Measurements from ENCODE around the gene DYTN. TPM values are rescaled to one million over a fixed set of nuclear protein-coding genes. Genes with fewer than 3 reads are reported as not detected.

The DYTN gene
- total and polyA plus RNA-seq, 12 donors: not detected

- intact Hi-C loops (cut with DNase I): no loop called here
- WGBS, 2 donors: 35 to 50% methylated on average over 3 of the region's 3 CpGs
- peaks cover 0 to 7% (median 5%) of the 10 kb centered on the region in 9 donors for H3K4me1 ChIP-seq
- H3K27ac ChIP-seq: no peak overlapping the region
- no peak overlapping the region for H3K4me3 ChIP-seq
- H3K9me3 ChIP-seq: no peaks in the 10 kb centered on the region
- peaks cover 0 to 42% (median 36%) of the 10 kb centered on the region in 7 donors for H3K27me3 ChIP-seq
- H3K36me3 ChIP-seq: no peaks in the 10 kb centered on the region
- TF ChIP-seq CTCF (IDR thresholded peaks at IDR 0.05): no peak
- ATAC-seq: no peak
- DNase-seq: no peak
Observed at GRCh38 chr2:206641226-206641625, 77.0 kb downstream of the DYTN start.

DNA sequence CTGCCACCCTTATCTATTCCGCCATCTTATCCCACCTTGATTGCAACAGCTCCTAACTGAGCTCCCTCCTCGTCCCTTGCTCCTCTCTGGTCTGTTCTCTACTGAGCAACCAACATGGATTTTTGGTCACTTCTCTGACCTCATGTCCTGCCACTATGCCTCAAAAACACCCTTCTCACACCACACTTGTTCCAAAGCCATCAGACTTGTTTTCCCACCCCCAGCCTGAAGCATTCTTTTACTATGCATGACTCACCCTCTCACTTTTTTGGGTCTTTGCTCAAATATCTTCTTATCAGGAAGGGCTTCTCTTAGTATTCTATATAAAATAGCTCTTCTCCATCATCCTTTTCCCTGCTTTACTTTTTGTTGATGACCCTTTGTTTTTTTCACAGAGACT lies 78.6 kb downstream of the DYTN start:
- Histone ChIP-seq H3K27me3 (peaks cover 0 to 42% (median 36%) of the 10 kb centered on the region in 7 donors), H3K9me3 (no peaks in the 10 kb centered on the region), H3K27ac (no peak overlapping the region), H3K36me3 (no peaks in the 10 kb centered on the region), H3K4me1 (peaks cover 0 to 7% (median 5%) of the 10 kb centered on the region in 9 donors), H3K4me3 (no peak overlapping the region)
- 21 to 36% methylated on average over 2 of the region's 2 CpGs for WGBS, 2 donors
- intact Hi-C loops (cut with DNase I): no loop called here
- ATAC-seq (no peak), DNase-seq (no peak)
- TF ChIP-seq CTCF (IDR thresholded peaks at IDR 0.05): no peak

DNA sequence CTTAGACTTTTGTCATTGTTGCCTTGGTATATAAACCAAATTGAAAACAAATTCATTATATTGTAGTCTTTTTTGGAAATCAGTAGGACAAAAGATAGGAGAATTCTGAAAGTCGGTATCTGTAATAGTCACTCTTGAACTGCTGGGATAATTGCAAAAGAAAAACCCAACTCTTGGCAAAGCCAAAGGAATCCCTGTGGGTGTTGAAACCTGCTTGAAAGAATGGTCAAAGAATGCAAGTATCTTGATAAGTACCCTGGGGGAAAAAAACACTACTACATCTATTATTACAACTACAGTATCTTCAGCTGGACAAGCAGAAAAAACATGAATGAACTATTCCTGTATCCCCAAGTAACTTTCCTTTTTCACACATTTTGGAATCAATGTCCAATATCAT lies 83.2 kb downstream of the DYTN start:
- Histone ChIP-seq H3K36me3 (no peaks in the 10 kb centered on the region), H3K27ac (no peak overlapping the region), H3K4me1 (no peaks in the 10 kb centered on the region), H3K27me3 (peaks cover 0 to 13% (median 8%) of the 10 kb centered on the region in 7 donors), H3K4me3 (no peak overlapping the region), H3K9me3 (no peaks in the 10 kb centered on the region)
- ATAC-seq (no peak), DNase-seq (no peak)
- TF ChIP-seq CTCF (IDR thresholded peaks at IDR 0.05): no peak
- intact Hi-C loops (cut with DNase I): no loop called here
- 72 to 74% methylated on average over 1 of the region's 1 CpG for WGBS, 2 donors

DNA sequence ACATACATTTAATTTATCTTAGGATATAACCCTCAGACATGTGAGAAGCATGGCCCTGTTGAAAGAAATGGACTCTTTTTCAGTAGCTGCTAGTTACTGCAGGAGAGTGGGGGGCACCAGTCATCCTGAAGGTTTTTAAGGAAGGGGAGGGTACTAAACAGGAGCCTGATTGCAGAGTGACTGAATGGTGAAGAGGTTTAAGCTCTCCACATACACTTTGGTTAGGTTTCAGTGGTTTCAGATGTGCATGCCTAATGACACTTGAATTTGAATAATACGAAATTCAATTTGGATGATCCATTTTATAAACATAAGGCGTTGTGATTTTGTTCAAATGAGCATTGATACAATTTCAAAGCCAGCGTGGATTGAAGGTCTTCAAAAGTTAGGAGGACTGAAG lies 86.9 kb downstream of the DYTN start:
- no peak overlapping the region for H3K27ac ChIP-seq
- WGBS, 2 donors: 38 to 51% methylated on average over 3 of the region's 3 CpGs
- H3K4me3 ChIP-seq: no peak overlapping the region
- intact Hi-C loops (cut with DNase I): no loop called here
- no peak for TF ChIP-seq CTCF (IDR thresholded peaks at IDR 0.05)
- H3K4me1 ChIP-seq: no peaks in the 10 kb centered on the region
- ATAC-seq (no peak), DNase-seq (no peak)
- H3K9me3 ChIP-seq: no peaks in the 10 kb centered on the region
- peaks cover 0 to 18% (median 10%) of the 10 kb centered on the region in 7 donors for H3K27me3 ChIP-seq
- no peaks in the 10 kb centered on the region for H3K36me3 ChIP-seq

Data from heart right ventricle (tissue), 16 donors.